Tibial nerve (tissue), 4 donors: ENCODE results near the gene CCDC102B. TPM values are rescaled to one million over a fixed set of nuclear protein-coding genes. Genes with fewer than 3 reads are reported as not detected.
"Not testable (repeated sequence)": the region's sequence is repeated elsewhere in the genome, so short reads cannot be mapped to it uniquely, and the experiment has no call there.

ENCODE experiments used
- DNase-seq, 2 donors: peaks; one replicate each; pipeline ENCODE4 v3.0.0-alpha.2; 2019; ENCODE audit warnings: low spot score in 2 of 2
- H3K27ac ChIP-seq, 4 donors: fragments of 200-600 bp; sonication (generic) in 3 of 4; one replicate each; pipeline ENCODE4 v1.5.1; 2017 to 2019; ENCODE audit warnings: mild to moderate bottlenecking in 1 of 4
- H3K27me3 ChIP-seq, 2 donors: fragments of 200-600 bp; sonication (generic) in 1 of 2; one replicate each; pipeline versions ENCODE4 v1.5.1 to v1.6.0; 2017 to 2019
- H3K36me3 ChIP-seq, 3 donors: fragments of 200-600 bp; sonication (generic); one replicate each; pipeline ENCODE4 v1.5.1; 2018 to 2019
- H3K4me1 ChIP-seq, 4 donors: fragments of 200-600 bp; sonication (generic) in 3 of 4; one replicate each; pipeline ENCODE4 v1.5.1; 2017 to 2019
- H3K4me3 ChIP-seq, 4 donors: fragments of 200-600 bp; sonication (generic) in 3 of 4; one replicate each; pipeline ENCODE4 v1.5.1; 2017 to 2019; ENCODE audit warnings: mild to moderate bottlenecking in 1 of 4, moderate library complexity in 1 of 4
- H3K9me3 ChIP-seq, 4 donors: fragments of 200-600 bp; sonication (generic) in 3 of 4; one replicate each; pipeline ENCODE4 v1.5.1; 2017 to 2019
- CTCF ChIP-seq, 5 experiments: fragments of 200-600 bp in 3 of 5; fragments of 450-650 bp in 2 of 5; sonication (generic) in 3 of 5; IDR thresholded peaks; one replicate each; pipeline ENCODE4 v1.5.1; 2016 to 2019; ENCODE audit warnings: antibody characterized with exemption in 5 of 5, mild to moderate bottlenecking in 3 of 5, moderate library complexity in 2 of 5
- EP300 ChIP-seq, 2 donors: sonication (generic); formaldehyde crosslinking; IDR thresholded peaks; one replicate each; pipeline ENCODE4 v1.6.1; 2017; ENCODE audit warnings: antibody characterized with exemption in 2 of 2, mild to moderate bottlenecking in 1 of 2
- POLR2A ChIP-seq, 2 donors: fragments of 450-650 bp; IDR thresholded peaks; one replicate each; pipeline ENCODE4 v1.6.1; 2017; ENCODE audit warnings: antibody characterized with exemption in 2 of 2, mild to moderate bottlenecking in 2 of 2, moderate library complexity in 2 of 2
- WGBS, 2 donors: methylation state at CpG; one replicate each; pipeline ENCODE4 v1.1.5; 2018; 5-methylcytosine and 5-hydroxymethylcytosine counted together
- total RNA-seq, 4 donors: library from RNA; depleted of rRNA; stranded (reverse); fragments of >200 nt; gene quantifications; one replicate each; pipeline ENCODE4 v1.1.0, GENCODE V29; 2016

The CCDC102B gene
- total RNA-seq, 4 donors from 2014 or later, result 5.7 to 27.5 (median 15.3) TPM

GRCh38 chr18:68935686-68936085 lies 137.8 kb downstream of the CCDC102B start:
- no peaks in the 10 kb centered on the region for H3K36me3 ChIP-seq
- TF ChIP-seq POLR2A (IDR thresholded peaks at IDR 0.05) (no peak), CTCF (IDR thresholded peaks at IDR 0.05) (no peak), EP300 (IDR thresholded peaks at IDR 0.05) (no peak)
- no peaks in the 10 kb centered on the region for H3K27me3 ChIP-seq
- H3K4me1 ChIP-seq, result no peaks in the 10 kb centered on the region
- no peak overlapping the region for H3K27ac ChIP-seq
- peaks cover 0 to 3% (median 0%) of the 10 kb centered on the region in 4 donors for H3K9me3 ChIP-seq
- H3K4me3 ChIP-seq, result no peak overlapping the region
- DNase-seq, result no peak

- DNase-seq, result no peak
- WGBS, 2 donors, result 51 to 52% methylated on average over 4 of the region's 4 CpGs
- no peaks in the 10 kb centered on the region for H3K36me3 ChIP-seq
- H3K9me3 ChIP-seq, result peaks cover 0 to 3% (median 0%) of the 10 kb centered on the region in 4 donors
- H3K27me3 ChIP-seq, result no peaks in the 10 kb centered on the region
- TF ChIP-seq CTCF (IDR thresholded peaks at IDR 0.05) (no peak), POLR2A (IDR thresholded peaks at IDR 0.05) (no peak), EP300 (IDR thresholded peaks at IDR 0.05) (no peak)
- H3K27ac ChIP-seq, result no peak overlapping the region
- H3K4me1 ChIP-seq, result no peaks in the 10 kb centered on the region
- H3K4me3 ChIP-seq, result no peak overlapping the region
Observed at GRCh38 chr18:68937029-68937599, 139.2 kb downstream of the CCDC102B start.

- H3K36me3 ChIP-seq, result no peaks in the 10 kb centered on the region
- DNase-seq, result no peak
- H3K27ac ChIP-seq, result no peak overlapping the region
- 51 to 59% methylated on average over 2 of the region's 2 CpGs for WGBS, 2 donors
- H3K27me3 ChIP-seq, result no peaks in the 10 kb centered on the region
- TF ChIP-seq CTCF (IDR thresholded peaks at IDR 0.05) (no peak), EP300 (IDR thresholded peaks at IDR 0.05) (no peak), POLR2A (IDR thresholded peaks at IDR 0.05) (no peak)
- no peaks in the 10 kb centered on the region for H3K4me1 ChIP-seq
- H3K4me3 ChIP-seq, result no peak overlapping the region
- peaks cover 0 to 3% (median 0%) of the 10 kb centered on the region in 4 donors for H3K9me3 ChIP-seq
Observed at GRCh38 chr18:68940039-68940438, 142.2 kb downstream of the CCDC102B start.

DNA sequence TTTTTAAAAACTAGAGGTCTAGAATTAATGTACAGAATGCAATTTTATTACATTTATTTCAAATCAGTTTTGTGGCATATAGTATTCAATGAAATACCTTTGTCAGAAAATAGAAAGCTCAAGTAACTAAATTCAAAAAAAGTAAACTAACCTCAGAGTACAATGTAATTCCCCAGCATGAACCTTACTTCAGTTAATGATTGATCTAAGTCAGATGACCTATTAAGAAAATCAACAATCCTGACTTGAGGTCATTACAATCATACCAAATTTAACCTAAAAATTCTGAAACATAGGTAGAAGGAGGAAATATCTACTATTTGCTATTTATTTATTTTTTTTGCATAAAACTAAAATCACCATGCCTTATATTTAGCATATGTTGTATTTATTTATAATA lies 142.9 kb downstream of the CCDC102B start:
- no peaks in the 10 kb centered on the region for H3K27me3 ChIP-seq
- no peaks in the 10 kb centered on the region for H3K4me1 ChIP-seq
- no peak overlapping the region for H3K27ac ChIP-seq
- no peak for TF ChIP-seq EP300 (IDR thresholded peaks at IDR 0.05)
- TF ChIP-seq POLR2A (IDR thresholded peaks at IDR 0.05), result no peak
- TF ChIP-seq CTCF (IDR thresholded peaks at IDR 0.05), result no peak
- H3K36me3 ChIP-seq, result no peaks in the 10 kb centered on the region
- no peak overlapping the region for H3K4me3 ChIP-seq
- H3K9me3 ChIP-seq, result peaks cover 0 to 3% (median 0%) of the 10 kb centered on the region in 4 donors
- DNase-seq, result no peak

DNA sequence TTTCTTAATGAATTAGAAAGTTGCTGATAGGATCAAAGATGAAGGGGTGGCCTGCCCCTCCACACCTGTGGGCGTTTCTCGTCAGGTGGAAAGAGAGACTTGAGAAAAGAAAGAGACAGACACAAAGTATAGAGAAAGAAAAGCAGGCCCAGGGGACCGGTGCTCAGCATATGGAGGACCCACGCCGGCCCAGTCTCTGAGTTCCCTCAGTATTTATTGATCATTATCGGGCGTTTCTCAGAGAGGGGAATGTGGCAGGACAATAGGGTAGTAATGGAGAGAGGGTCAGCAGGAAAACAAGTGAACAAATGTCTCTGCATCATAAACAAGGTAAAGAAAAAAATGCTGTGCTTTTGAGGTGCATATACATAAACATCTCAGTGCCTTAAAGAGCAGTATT lies 144.3 kb downstream of the CCDC102B start:
- H3K27ac ChIP-seq, result no peak overlapping the region
- TF ChIP-seq CTCF (IDR thresholded peaks at IDR 0.05) (no peak), POLR2A (IDR thresholded peaks at IDR 0.05) (no peak), EP300 (IDR thresholded peaks at IDR 0.05) (no peak)
- H3K27me3 ChIP-seq, result no peaks in the 10 kb centered on the region
- no peaks in the 10 kb centered on the region for H3K4me1 ChIP-seq
- no peak overlapping the region for H3K4me3 ChIP-seq
- H3K9me3 ChIP-seq, result peaks cover 0 to 3% (median 0%) of the 10 kb centered on the region in 4 donors
- no peaks in the 10 kb centered on the region for H3K36me3 ChIP-seq
- DNase-seq, result no peak
- WGBS, 2 donors, result 69 to 73% methylated on average over 7 of the region's 7 CpGs

DNA sequence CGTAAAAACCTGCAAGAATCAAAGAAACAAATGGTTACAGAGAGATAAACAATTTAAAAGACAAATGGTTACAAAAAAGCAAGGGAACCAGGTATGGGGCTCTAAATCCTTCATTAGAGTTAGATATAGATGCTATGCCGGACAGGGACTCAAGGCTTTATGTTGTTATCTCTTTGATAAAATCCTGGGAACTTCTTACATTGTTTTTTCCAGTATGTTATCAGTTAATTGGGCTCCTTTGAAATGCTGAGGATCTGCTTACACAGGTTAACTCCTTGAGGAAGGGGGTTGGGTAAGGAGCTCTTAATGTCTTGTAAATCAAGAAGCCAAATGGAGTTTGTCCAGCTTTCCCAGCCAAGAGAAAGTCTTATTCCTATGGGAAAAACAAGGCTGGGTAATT lies 146.0 kb downstream of the CCDC102B start:
- not testable (repeated sequence) for H3K36me3 ChIP-seq, H3K27ac ChIP-seq, H3K4me1 ChIP-seq, H3K27me3 ChIP-seq, DNase-seq, H3K9me3 ChIP-seq, H3K4me3 ChIP-seq
- WGBS, 2 donors, result 89 to 95% methylated on average over 2 of the region's 2 CpGs
